Measurements from ENCODE around the gene CAMTA2.

The CAMTA2 gene

GRCh38 chr17:4987767-4988567, 492 bp upstream of the CAMTA2 start:
- peak in 1 of 2 donors; percentile 86 for DNase-seq
- Histone ChIP-seq H3K9me3 (no peaks in the 10 kb centered on the region), H3K4me3 (peak overlapping the region; percentile 62 to 97), H3K4me1 (peaks cover 0 to 28% (median 21%) of the 10 kb centered on the region in 4 donors), H3K36me3 (peaks cover 0 to 24% (median 14%) of the 10 kb centered on the region in 3 donors), H3K27me3 (no peaks in the 10 kb centered on the region), H3K27ac (peak overlapping the region; percentile 83 to 95)
- TF ChIP-seq CTCF (IDR thresholded peaks at IDR 0.05): no peak
- intact Hi-C loops (cut with DNase I; ENCODE audit: low total_unique reads): loop anchor here (2.0 kb wide), 1 partner anchor 79 kb away; no protein-coding TSS in a partner anchor

- H3K27ac ChIP-seq: peak overlapping the region; percentile 83 to 95
- H3K9me3 ChIP-seq: no peaks in the 10 kb centered on the region
- no peak for DNase-seq
- intact Hi-C loops (cut with DNase I; ENCODE audit: low total_unique reads): loop anchor here (2.0 kb wide), 1 partner anchor 78 kb away; no protein-coding TSS in a partner anchor
- no peaks in the 10 kb centered on the region for H3K27me3 ChIP-seq
- no peak for TF ChIP-seq CTCF (IDR thresholded peaks at IDR 0.05)
- peaks cover 0 to 28% (median 21%) of the 10 kb centered on the region in 4 donors for H3K4me1 ChIP-seq
- H3K36me3 ChIP-seq: peaks cover 0 to 40% (median 28%) of the 10 kb centered on the region in 3 donors
- peak overlapping the region; percentile 62 to 97 for H3K4me3 ChIP-seq
Observed at GRCh38 chr17:4986403-4986802, 1.1 kb downstream of the CAMTA2 start.

GRCh38 chr17:4982305-4982704, 5.2 kb downstream of the CAMTA2 start:
- Histone ChIP-seq H3K9me3 (no peaks in the 10 kb centered on the region), H3K27ac (no peak overlapping the region), H3K4me3 (no peak overlapping the region), H3K36me3 (peaks cover 13 to 80% (median 65%) of the 10 kb centered on the region in 3 donors), H3K4me1 (peaks cover 0 to 19% (median 8%) of the 10 kb centered on the region in 4 donors), H3K27me3 (no peaks in the 10 kb centered on the region)
- intact Hi-C loops (cut with DNase I; ENCODE audit: low total_unique reads): loop anchor here (5.0 kb wide), 1 partner anchor 45 kb away; no protein-coding TSS in a partner anchor
- no peak for DNase-seq
- TF ChIP-seq CTCF (IDR thresholded peaks at IDR 0.05): no peak

GRCh38 chr17:4980644-4981216, 6.7 kb downstream of the CAMTA2 start:
- intact Hi-C loops (cut with DNase I; ENCODE audit: low total_unique reads): loop anchor here (2.0 to 5.0 kb wide), 2 partner anchors 43 to 82 kb away; no protein-coding TSS in a partner anchor
- DNase-seq: no peak
- Histone ChIP-seq H3K36me3 (peaks cover 23 to 95% (median 76%) of the 10 kb centered on the region in 3 donors), H3K27me3 (no peaks in the 10 kb centered on the region), H3K4me1 (peaks cover 0 to 8% (median 0%) of the 10 kb centered on the region in 4 donors), H3K9me3 (no peaks in the 10 kb centered on the region), H3K4me3 (no peak overlapping the region), H3K27ac (no peak overlapping the region)
- peak; percentile 74 to 77 for TF ChIP-seq CTCF (IDR thresholded peaks at IDR 0.05)

GRCh38 chr17:4978726-4979125, 8.7 kb downstream of the CAMTA2 start:
- H3K27ac ChIP-seq: no peak overlapping the region
- no peaks in the 10 kb centered on the region for H3K9me3 ChIP-seq
- H3K36me3 ChIP-seq: peaks cover 23 to 96% (median 72%) of the 10 kb centered on the region in 3 donors
- H3K27me3 ChIP-seq: no peaks in the 10 kb centered on the region
- DNase-seq: no peak
- H3K4me3 ChIP-seq: no peak overlapping the region
- H3K4me1 ChIP-seq: peaks cover 0 to 6% (median 2%) of the 10 kb centered on the region in 4 donors
- no peak for TF ChIP-seq CTCF (IDR thresholded peaks at IDR 0.05)
- intact Hi-C loops (cut with DNase I; ENCODE audit: low total_unique reads): no loop called here
